HL-60 (cell line): Measurements from ENCODE around the gene NME1.
A peak's percentile ranks its signal among the peaks of the same experiment; 100 is the strongest.

Experiments
- DNase-seq, 2 experiments: peaks; one replicate each; pipeline ENCODE4 v3.0.0-alpha.2; 2010 to 2020; ENCODE audit warnings: low read depth in 1 of 2, low spot score in 1 of 2
- H3K27ac ChIP-seq: fragments of 250-450 bp; sonication (Bioruptor Pico); replicated peaks from 2 replicates; pipeline ENCODE4 v1.5.1; 2020; ENCODE audit warnings: mild to moderate bottlenecking, moderate library complexity
- H3K27me3 ChIP-seq: fragments of 250-450 bp; sonication (Bioruptor Pico); 2 replicates; pipeline ENCODE4 v1.5.1; 2021; ENCODE audit warnings: mild to moderate bottlenecking, moderate library complexity; ENCODE audit not compliant: insufficient read depth, poor library complexity, severe bottlenecking
- H3K4me3 ChIP-seq: replicated peaks from 2 replicates; pipeline ENCODE4 v1.5.1; 2011; ENCODE audit warnings: mild to moderate bottlenecking, control low read depth, low read length; ENCODE audit not compliant: insufficient read depth
- CTCF ChIP-seq: IDR thresholded peaks from one replicate; pipeline ENCODE4 v1.5.1; 2011; ENCODE audit warnings: low read length, control low read depth, inconsistent platforms; ENCODE audit not compliant: insufficient read depth
- GABPA ChIP-seq: IDR thresholded peaks from 2 replicates; pipeline ENCODE4 v1.6.1; 2012; ENCODE audit warnings: low read depth
- POLR2AphosphoS5 ChIP-seq: IDR thresholded peaks from 2 replicates; pipeline ENCODE4 v1.6.1; 2012; ENCODE audit warnings: low read depth
- REST ChIP-seq: IDR thresholded peaks from 2 replicates; pipeline ENCODE4 v1.6.1; 2012; ENCODE audit warnings: low read depth; ENCODE audit not compliant: insufficient replicate concordance
- SPI1 ChIP-seq: IDR thresholded peaks from 2 replicates; pipeline ENCODE4 v1.6.1; 2012; ENCODE audit warnings: low read depth, mild to moderate bottlenecking, borderline replicate concordance

The NME1 gene

GRCh38 chr17:51152766-51153209, 571 bp upstream of the NME1 start:
- H3K4me3 ChIP-seq: peak overlapping the region; percentile 34
- peak overlapping the region; percentile 68 for H3K27ac ChIP-seq
- no peak for TF ChIP-seq POLR2AphosphoS5
- TF ChIP-seq GABPA: no peak
- TF ChIP-seq REST: no peak
- no peak for TF ChIP-seq CTCF
- no peak for TF ChIP-seq SPI1
- no peak for DNase-seq
- H3K27me3 ChIP-seq: no peaks in the 10 kb centered on the region

- no peak for DNase-seq
- peak overlapping the region; percentile 73 for H3K4me3 ChIP-seq
- TF ChIP-seq CTCF: no peak
- no peak for TF ChIP-seq REST
- TF ChIP-seq SPI1: no peak
- no peak for TF ChIP-seq GABPA
- no peak for TF ChIP-seq POLR2AphosphoS5
- no peaks in the 10 kb centered on the region for H3K27me3 ChIP-seq
- H3K27ac ChIP-seq: peak overlapping the region; percentile 89
Observed at GRCh38 chr17:51154176-51154575, 817 bp downstream of the NME1 start.

GRCh38 chr17:51155416-51155815, 2.1 kb downstream of the NME1 start:
- no peak for DNase-seq
- H3K27ac ChIP-seq: no peak overlapping the region
- H3K4me3 ChIP-seq: no peak overlapping the region
- H3K27me3 ChIP-seq: no peaks in the 10 kb centered on the region
- TF ChIP-seq POLR2AphosphoS5: no peak
- TF ChIP-seq SPI1: no peak
- TF ChIP-seq GABPA: no peak
- no peak for TF ChIP-seq CTCF

GRCh38 chr17:51159604-51160003, 6.2 kb downstream of the NME1 start:
- Histone ChIP-seq H3K4me3 (no peak overlapping the region), H3K27ac (no peak overlapping the region), H3K27me3 (no peaks in the 10 kb centered on the region)
- TF ChIP-seq CTCF (no peak), POLR2AphosphoS5 (no peak), REST (no peak), SPI1 (no peak), GABPA (no peak)
- no peak for DNase-seq
